Heart right ventricle (tissue), 16 donors: ENCODE data around the gene ALPL. TPM values are rescaled to one million over a fixed set of nuclear protein-coding genes. Genes with fewer than 3 reads are reported as not detected.

Experiments used
- ATAC-seq, 8 donors: fragments of 200-7000 bp; cut with Tn5 transposase; one replicate each; pipeline ENCODE4 v1.9.1; 2020; ENCODE audit warnings: mild to moderate bottlenecking in 8 of 8, moderate library complexity in 8 of 8, moderate number of reproducible peaks in 1 of 8
- DNase-seq, 2 donors: peaks; one replicate each; pipeline ENCODE4 v3.0.0-alpha.2; 2020
- H3K27ac ChIP-seq, 10 donors: fragments of 200-600 bp; sonication (generic) in 2 of 10; one replicate each; pipeline versions ENCODE4 v1.5.0 to v1.8.0; 2020 to 2022; ENCODE audit warnings: mild to moderate bottlenecking in 3 of 10
- H3K27me3 ChIP-seq, 7 donors: fragments of 200-600 bp; one replicate each; pipeline ENCODE4 v1.8.0; 2021 to 2022; ENCODE audit warnings: mild to moderate bottlenecking in 2 of 7
- H3K36me3 ChIP-seq, 9 donors: fragments of 200-600 bp; sonication (generic) in 1 of 9; one replicate each; pipeline versions ENCODE4 v1.5.0 to v1.8.0; 2020 to 2022; ENCODE audit warnings: mild to moderate bottlenecking in 2 of 9
- H3K4me1 ChIP-seq, 9 donors: fragments of 200-600 bp; sonication (generic) in 1 of 9; one replicate each; pipeline versions ENCODE4 v1.5.0 to v1.8.0; 2020 to 2022; ENCODE audit warnings: mild to moderate bottlenecking in 4 of 9
- H3K4me3 ChIP-seq, 10 donors: fragments of 200-600 bp; sonication (generic) in 2 of 10; one replicate each; pipeline versions ENCODE4 v1.5.0 to v1.8.0; 2020 to 2022; ENCODE audit warnings: mild to moderate bottlenecking in 7 of 10, moderate library complexity in 2 of 10
- H3K9me3 ChIP-seq, 11 donors: fragments of 200-600 bp in 10 of 11; sonication (generic) in 2 of 11; one replicate each; pipeline versions ENCODE4 v1.5.0 to v1.8.0; 2013 to 2022; ENCODE audit warnings: mild to moderate bottlenecking in 2 of 11, control low read depth in 1 of 11, moderate library complexity in 1 of 11
- CTCF ChIP-seq, 9 donors: fragments of 200-600 bp; sonication (generic) in 2 of 9; IDR thresholded peaks; one replicate each; pipeline versions ENCODE4 v1.5.0 to v1.8.0; 2021 to 2022; ENCODE audit warnings: antibody characterized with exemption in 9 of 9, mild to moderate bottlenecking in 5 of 9, moderate library complexity in 1 of 9
- WGBS, 2 donors: extraction: QIAGEN DNeasy Blood & Tissue Kit; methylation state at CpG; one replicate each; pipeline ENCODE4 v1.1.7; 2013; ENCODE audit warnings: inconsistent platforms in 1 of 2; 5-methylcytosine and 5-hydroxymethylcytosine counted together
- intact Hi-C, 10 donors: fragments of 100-400 bp; cut with DNase I; formaldehyde crosslinking; loops; one replicate each; pipeline versions ENCODE4 v1.11.1 to v1.14.2; 2022
- polyA plus RNA-seq, 2 donors: library from polyadenylated mRNA; stranded (reverse); fragments of 200-250 nt; gene quantifications; one replicate each; pipeline ENCODE4 v1.2.3, GENCODE V29; 2013
- total RNA-seq, 10 donors: library from RNA; stranded (reverse); fragmentation: NEBNext Ultra II Directional in 3 of 10; extraction: Animal tissue kit (Norgen Biotek cat#: 25700) in 3 of 10; gene quantifications; one replicate each; pipeline versions ENCODE4 v1.2.1 to v1.2.4, GENCODE V29; 2021 to 2023
- donor health status: Arrhythmogenic right ventricular cardiomyopathy.
- donor health status: ischemic (EF 13 %, LVEDD 7.1; RV severe dilation, severe dysfunction).
- donor health status: healthy with polysubstance abuse.
- donor health status: DM: no; HTN: yes; CAD: no.
- donor health status: DM: no; HTN: no; CAD: no.
- donor health status: ischemic (EF 25% LVEDD 6.9; RV normal size, moderate dysfunction).
- donor health status: ischemic (EF 25% LVEDD 5.7; RV mildly dilated, moderate dysfunction).
- donor health status: healthy.
- donor health status: DM: yes; HTN: yes; CAD: no.
- donor health status: Ischemic cardiomyopathy.
- donor health status: ischemic (EF 35%, LVEDD 5.7; RV mildly dilated, moderate dysfunction).
- donor health status: nonischemic (EF 11% LVEDD 7.7; RV severe dilation, severe dysfunction).
- donor health status: DM: yes; HTN: yes; CAD: no.
- donor health status: PGD.
- donor health status: ischemic (EF 29% LVEDD 5.4; RV normal size, mild dysfunction).
- donor health status: nonischemic (EF 23%, LVEDD 6.1; RV moderate dilation, normal function).

The ALPL gene
- total and polyA plus RNA-seq, 12 donors: 7.1 to 21.1 (median 9.3) TPM

GRCh38 chr1:21552715-21553114 lies 43.5 kb downstream of the ALPL start:
- intact Hi-C loops: no loop called here
- ATAC-seq (peak; percentile 49 to 90 (median 77)), DNase-seq (no peak)
- H3K27ac ChIP-seq: peak overlapping the region in 8 of 10 donors; percentile 49 to 78 (median 65)
- 5 to 13% methylated on average over 1 of the region's 1 CpG for WGBS, 2 donors
- no peak overlapping the region for H3K4me3 ChIP-seq
- peaks cover 0 to 32% (median 0%) of the 10 kb centered on the region in 7 donors for H3K27me3 ChIP-seq
- no peaks in the 10 kb centered on the region for H3K36me3 ChIP-seq
- H3K9me3 ChIP-seq: no peaks in the 10 kb centered on the region
- H3K4me1 ChIP-seq: peaks cover 0 to 34% (median 17%) of the 10 kb centered on the region in 9 donors
- no peak for TF ChIP-seq CTCF (IDR thresholded peaks at IDR 0.05)

- Histone ChIP-seq H3K4me1 (peaks cover 0 to 34% (median 17%) of the 10 kb centered on the region in 9 donors), H3K4me3 (no peak overlapping the region), H3K27me3 (peaks cover 0 to 32% (median 0%) of the 10 kb centered on the region in 7 donors), H3K9me3 (no peaks in the 10 kb centered on the region), H3K36me3 (no peaks in the 10 kb centered on the region), H3K27ac (peak overlapping the region in 8 of 10 donors; percentile 11 to 78 (median 65))
- no peak for DNase-seq
- peak in 2 of 8 donors; percentile 23 to 26 for ATAC-seq
- WGBS, 2 donors: 53% methylated on average over 8 of the region's 8 CpGs
- intact Hi-C loops: no loop called here
- no peak for TF ChIP-seq CTCF (IDR thresholded peaks at IDR 0.05)
Observed at GRCh38 chr1:21553116-21553926, 44.1 kb downstream of the ALPL start.

- peaks cover 0 to 2% (median 0%) of the 10 kb centered on the region in 9 donors for H3K36me3 ChIP-seq
- TF ChIP-seq CTCF (IDR thresholded peaks at IDR 0.05): no peak
- H3K4me1 ChIP-seq: no peaks in the 10 kb centered on the region
- H3K27ac ChIP-seq: no peak overlapping the region
- whole genome bisulfite sequencing, 2 donors: 75 to 80% methylated on average over 5 of the region's 5 CpGs
- no peak for ATAC-seq
- intact Hi-C loops: loop anchor here in 1 of 10 donors (5.0 kb wide), 1 partner anchor 33 kb away; no protein-coding TSS in a partner anchor
- DNase-seq: no peak
- H3K27me3 ChIP-seq: peaks cover 0 to 19% (median 0%) of the 10 kb centered on the region in 7 donors
- no peaks in the 10 kb centered on the region for H3K9me3 ChIP-seq
- H3K4me3 ChIP-seq: no peak overlapping the region
Observed at GRCh38 chr1:21559788-21560567, 50.8 kb downstream of the ALPL start.

GRCh38 chr1:21560916-21561638 lies 51.9 kb downstream of the ALPL start:
- Histone ChIP-seq H3K27me3 (peaks cover 0 to 15% (median 0%) of the 10 kb centered on the region in 7 donors), H3K36me3 (peaks cover 0 to 3% (median 0%) of the 10 kb centered on the region in 9 donors), H3K27ac (no peak overlapping the region), H3K4me1 (no peaks in the 10 kb centered on the region), H3K4me3 (no peak overlapping the region), H3K9me3 (no peaks in the 10 kb centered on the region)
- intact Hi-C loops: loop anchor here in 1 of 10 donors (5.0 kb wide), 1 partner anchor 34 kb away; no protein-coding TSS in a partner anchor
- ATAC-seq: no peak
- TF ChIP-seq CTCF (IDR thresholded peaks at IDR 0.05): no peak
- 91% methylated on average over 12 of the region's 12 CpGs for WGBS, 2 donors
- no peak for DNase-seq
